ENCODE results near the gene MGMT.

- no peak for TF ChIP-seq REST (IDR thresholded peaks at IDR 0.05; ENCODE audit: insufficient replicate concordance, low read depth)
- TF ChIP-seq CTCF (IDR thresholded peaks at IDR 0.05; ENCODE audit: insufficient read depth, low read length), result no peak
These were observed 344.2 kb downstream of the MGMT start for GRCh38 chr10:129811208-129811607.
